GM18511 (cell line): ENCODE measurements around the gene DNAH5.
"Not testable (repeated sequence)": the region's sequence is repeated elsewhere in the genome, so short reads cannot be mapped to it uniquely, and the experiment has no call there.

Experiments
- ATAC-seq: cut with Tn5 transposase; IDR thresholded peaks from one replicate; pipeline ENCODE4 v1.9.1; 2021; ENCODE audit warnings: mild to moderate bottlenecking, moderate library complexity; ENCODE audit not compliant: unreplicated experiment

DNAH5 gene, protein sequence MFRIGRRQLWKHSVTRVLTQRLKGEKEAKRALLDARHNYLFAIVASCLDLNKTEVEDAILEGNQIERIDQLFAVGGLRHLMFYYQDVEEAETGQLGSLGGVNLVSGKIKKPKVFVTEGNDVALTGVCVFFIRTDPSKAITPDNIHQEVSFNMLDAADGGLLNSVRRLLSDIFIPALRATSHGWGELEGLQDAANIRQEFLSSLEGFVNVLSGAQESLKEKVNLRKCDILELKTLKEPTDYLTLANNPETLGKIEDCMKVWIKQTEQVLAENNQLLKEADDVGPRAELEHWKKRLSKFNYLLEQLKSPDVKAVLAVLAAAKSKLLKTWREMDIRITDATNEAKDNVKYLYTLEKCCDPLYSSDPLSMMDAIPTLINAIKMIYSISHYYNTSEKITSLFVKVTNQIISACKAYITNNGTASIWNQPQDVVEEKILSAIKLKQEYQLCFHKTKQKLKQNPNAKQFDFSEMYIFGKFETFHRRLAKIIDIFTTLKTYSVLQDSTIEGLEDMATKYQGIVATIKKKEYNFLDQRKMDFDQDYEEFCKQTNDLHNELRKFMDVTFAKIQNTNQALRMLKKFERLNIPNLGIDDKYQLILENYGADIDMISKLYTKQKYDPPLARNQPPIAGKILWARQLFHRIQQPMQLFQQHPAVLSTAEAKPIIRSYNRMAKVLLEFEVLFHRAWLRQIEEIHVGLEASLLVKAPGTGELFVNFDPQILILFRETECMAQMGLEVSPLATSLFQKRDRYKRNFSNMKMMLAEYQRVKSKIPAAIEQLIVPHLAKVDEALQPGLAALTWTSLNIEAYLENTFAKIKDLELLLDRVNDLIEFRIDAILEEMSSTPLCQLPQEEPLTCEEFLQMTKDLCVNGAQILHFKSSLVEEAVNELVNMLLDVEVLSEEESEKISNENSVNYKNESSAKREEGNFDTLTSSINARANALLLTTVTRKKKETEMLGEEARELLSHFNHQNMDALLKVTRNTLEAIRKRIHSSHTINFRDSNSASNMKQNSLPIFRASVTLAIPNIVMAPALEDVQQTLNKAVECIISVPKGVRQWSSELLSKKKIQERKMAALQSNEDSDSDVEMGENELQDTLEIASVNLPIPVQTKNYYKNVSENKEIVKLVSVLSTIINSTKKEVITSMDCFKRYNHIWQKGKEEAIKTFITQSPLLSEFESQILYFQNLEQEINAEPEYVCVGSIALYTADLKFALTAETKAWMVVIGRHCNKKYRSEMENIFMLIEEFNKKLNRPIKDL (N-terminal part only)

DNA sequence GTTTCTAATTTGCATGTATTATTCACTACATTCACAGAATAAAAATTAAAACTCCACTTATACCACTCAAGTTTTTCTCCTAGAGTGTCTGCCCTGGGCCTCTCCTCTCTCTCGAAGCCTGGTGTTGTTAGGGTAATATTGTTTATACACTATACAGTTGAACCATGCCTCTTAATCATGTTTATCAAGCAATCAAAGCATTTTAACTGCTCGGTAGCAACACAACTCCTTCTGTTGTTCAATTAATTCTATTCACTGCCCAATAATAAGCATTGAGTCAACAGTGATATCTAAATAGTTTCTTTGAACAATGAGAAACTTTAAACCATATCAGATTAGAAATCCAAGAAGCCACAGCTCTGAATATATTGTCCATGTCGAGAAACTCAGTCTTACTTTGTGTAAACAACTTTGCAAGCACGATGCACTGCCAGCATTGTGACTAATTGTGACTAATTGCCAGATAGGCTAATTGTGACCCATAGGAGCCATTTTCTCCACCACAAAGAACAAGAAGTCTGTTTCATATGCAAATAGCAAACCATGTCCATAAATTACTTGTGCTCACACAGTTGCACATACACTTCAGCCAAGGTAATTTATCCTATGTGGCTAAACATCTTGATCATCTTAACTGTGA is at the start of gene DNAH5:
TSS of gene DNAH5 (minus strand) at position 129 of the 640 bp plus-strand sequence. CDS start 250 bp downstream, outside the sequence.
- no peak for ATAC-seq

DNA sequence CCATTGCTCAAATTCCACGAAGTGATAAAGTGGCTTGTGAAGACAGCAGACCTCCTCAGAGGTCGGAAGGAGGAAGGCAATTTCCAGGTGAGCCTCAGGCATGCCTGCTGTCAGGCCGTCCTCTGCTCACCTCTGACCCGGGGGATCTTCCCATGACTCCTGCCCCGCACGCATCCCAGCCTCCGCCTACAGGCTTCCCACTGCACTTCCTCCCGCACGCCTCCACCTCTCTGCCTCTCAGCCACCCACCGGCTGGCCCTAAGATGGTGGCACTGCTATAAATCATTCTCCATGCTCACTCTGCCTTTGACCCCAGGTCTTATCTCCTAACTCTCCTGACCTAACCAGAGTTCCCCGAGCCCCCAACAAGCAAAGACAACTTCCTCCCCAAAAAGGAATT is 49.4 kb upstream of the DNAH5 start:
- ATAC-seq = no peak

DNA sequence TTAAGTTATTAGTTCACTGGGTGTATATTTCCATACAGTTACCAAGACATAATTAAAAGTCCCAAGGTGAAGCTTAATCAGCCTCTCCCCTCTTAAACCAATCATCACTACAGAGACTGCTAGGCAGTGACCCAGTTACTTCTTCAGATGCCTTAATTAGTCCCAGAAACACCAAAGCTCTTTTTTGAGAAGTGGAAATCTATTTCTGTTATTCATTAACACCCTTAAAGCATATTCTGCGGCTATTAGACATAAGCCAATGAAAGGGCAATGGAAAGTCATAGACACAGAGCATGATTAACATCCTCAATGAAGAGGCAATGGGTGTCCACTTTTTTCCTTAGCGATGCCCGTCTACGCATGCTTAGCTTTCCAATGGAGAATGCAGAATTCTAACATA is 48.3 kb upstream of the DNAH5 start:
- no peak for ATAC-seq

DNA sequence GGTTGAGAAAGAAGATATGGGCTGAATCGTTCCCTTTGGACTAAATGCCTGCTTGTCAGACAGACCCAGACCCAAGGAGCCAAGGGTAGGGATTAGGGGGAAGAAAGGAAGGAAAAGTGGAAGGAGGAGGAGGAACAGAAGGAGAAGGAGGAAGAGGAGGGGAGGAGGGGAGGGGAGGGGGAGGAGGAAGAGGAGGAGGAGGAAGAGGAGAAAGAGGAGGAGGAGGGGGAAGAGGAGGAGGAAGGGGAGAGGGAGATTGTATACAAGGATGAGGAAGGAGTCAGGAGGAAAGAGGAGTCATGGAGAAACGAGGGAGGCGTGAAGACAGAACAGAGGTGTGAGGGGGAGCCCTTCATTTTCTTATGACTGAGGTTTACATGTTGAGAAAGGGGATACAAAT is 46.9 kb upstream of the DNAH5 start:
- no peak for ATAC-seq

DNA sequence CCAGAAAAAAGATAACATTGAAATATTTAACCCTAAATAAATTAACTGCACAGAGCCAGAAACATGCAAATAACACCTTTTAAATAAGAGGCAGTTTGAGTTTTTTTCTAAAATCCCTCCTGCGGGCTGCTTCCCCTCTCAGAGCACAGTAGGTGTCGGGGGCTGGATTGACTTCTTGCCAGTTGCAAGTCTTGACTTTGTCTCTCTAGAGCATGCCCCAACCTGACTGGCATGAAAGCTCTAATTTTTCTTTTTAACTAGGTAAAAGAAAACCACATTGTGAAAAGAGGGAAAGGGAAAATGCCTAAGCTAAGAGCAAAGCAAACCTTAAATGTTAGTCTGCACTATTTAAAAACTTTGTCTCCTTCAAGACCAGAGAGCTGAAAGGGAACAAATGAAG is 46.4 kb upstream of the DNAH5 start:
- ATAC-seq = no peak

GRCh38 chr5:13989832-13990231 is 45.3 kb upstream of the DNAH5 start:
- ATAC-seq = no peak

GRCh38 chr5:13987843-13988464 is 43.5 kb upstream of the DNAH5 start:
- peak; percentile 84 for ATAC-seq

DNA sequence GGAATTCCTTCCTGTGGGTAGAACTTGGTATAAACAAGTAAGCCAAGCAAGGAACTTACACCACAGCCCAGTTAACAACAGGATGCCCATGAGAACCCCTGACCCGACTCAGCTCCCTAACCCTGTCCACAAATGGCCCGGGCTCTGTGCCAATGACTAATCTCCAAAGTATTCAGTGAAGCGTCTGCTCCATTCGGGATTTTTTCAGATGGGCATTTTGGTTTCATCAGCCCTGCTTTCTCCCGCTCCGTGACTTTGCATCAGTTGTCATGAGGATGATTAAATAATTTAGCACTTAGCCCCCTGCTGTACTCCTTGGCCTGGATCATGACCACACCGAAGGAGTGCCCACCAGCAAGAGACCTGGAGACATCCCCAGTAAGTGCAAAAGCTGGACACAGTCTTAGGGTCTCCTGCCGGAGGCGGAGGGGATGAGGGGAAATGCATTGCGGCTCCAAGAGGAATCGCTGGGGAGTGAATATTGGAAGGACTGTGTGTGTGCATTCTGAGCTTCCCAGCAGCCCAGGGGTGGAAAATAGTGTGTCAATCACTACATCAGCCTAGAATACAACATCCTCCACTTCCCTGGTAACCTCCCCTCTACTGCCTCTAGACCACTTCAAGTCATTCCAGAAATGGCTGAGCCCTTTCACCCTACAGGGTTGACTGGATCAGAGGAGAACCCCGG is 41.4 kb upstream of the DNAH5 start:
- ATAC-seq = no peak

DNA sequence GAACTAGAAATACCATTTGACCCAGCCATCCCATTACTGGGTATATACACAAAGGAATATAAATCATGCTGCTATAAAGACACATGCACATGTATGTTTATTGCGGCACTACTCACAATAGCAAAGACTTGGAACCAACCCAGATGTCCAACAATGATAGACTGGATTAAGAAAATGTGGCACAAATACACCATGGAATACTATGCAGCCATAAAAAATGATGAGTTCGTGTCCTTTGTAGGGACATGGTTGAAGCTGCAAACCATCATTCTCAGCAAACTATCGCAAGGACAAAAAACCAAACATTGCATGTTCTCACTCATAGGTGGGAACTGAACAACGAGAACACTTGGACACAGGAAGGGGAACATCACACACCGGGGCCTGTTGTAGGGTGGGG is 40.4 kb upstream of the DNAH5 start:
- not testable (repeated sequence) for ATAC-seq

- no peak for ATAC-seq
Observed at GRCh38 chr5:13976867-13977830, 32.7 kb upstream of the DNAH5 start.

DNA sequence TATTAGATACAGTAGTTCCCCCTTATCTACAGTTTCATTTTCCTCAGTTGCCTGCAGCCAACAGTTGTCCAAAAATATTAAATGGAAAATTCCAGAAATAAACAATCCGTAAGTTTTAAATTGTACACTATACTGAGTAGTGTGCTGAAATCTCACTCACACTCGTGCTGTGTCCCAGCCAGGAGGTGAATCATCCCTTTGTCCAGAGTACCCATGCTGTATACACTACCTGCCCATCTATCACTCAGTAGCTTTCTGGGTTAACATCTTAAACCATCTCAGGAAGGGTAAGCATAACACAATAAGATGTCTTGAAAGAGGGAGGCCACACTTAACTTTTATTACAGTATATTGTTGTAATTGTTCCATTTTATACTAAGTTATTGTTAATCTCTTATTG is 31.7 kb upstream of the DNAH5 start:
- no peak for ATAC-seq

GRCh38 chr5:13975246-13975645 is 30.8 kb upstream of the DNAH5 start:
- ATAC-seq = no peak

GRCh38 chr5:13973724-13974123 is 29.2 kb upstream of the DNAH5 start:
- no peak for ATAC-seq

GRCh38 chr5:13972029-13972428 is 27.5 kb upstream of the DNAH5 start:
- ATAC-seq = no peak

DNA sequence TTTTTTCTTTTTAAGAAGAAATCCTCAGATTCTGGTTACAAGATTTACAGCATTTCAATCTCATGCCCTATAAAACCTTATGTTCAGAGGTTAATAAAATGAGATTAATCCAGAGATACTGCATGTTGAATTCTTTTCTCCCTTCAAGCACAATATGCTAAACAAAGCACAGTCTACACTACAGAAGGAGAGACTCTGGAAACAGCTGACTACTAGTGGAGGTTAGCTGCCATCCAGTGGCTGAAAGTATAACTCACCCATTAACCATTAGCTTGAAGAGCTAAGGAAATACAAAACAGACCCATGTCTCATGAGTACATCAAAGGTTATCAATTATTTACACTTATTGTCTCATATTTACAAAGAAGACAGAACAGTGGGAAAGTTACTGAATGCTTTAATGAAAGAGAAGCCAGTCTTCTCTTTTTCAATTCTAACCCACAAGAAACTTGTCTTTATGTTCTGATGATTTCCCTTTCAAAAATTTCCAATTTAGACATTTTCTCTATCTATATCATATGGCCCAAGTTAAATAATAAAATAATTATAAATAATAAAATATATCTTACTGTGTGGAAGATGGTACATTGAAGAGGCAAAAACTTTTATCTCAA is 12.7 kb upstream of the DNAH5 start:
- peak; percentile 97 for ATAC-seq

- no peak for ATAC-seq
Observed at GRCh38 chr5:13956471-13956870, 12.0 kb upstream of the DNAH5 start.

DNA sequence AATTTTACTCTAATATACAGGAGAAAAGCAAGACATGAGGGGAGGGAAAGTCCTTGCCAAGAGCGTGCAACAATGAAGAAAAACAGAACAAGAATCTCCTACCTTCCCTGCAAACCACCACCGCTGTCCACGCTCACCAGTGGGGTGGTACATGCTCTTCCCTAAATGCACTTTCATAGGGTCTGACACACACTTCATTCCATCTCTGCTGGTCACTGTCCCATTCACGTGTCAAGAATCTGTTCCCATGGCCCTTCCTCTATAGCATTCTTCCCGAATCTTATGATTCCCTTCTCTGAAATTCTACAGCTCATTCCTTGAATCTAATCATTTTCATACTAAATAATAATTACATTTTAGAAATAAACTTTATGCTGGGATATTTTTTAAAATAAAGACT is 11.4 kb upstream of the DNAH5 start:
- no peak for ATAC-seq

DNA sequence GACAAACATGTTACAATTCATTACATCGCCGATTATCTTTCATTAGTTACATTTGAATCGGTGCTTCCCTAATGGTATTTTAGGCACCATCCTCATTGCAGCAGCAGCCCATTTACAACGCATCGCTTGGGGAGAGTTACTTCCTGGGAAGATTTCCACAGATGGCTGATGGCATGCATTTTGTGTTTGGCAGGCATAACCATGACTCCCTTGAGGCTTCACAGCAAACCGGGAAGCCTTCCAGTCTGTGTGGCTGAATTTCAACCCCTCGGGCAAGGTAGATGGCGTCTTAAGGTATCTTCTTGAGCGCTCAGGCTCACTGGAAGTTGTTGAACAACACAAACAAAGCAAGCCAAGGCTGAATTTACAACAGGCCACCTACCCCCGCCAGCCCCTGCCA is 1.6 kb upstream of the DNAH5 start:
- ATAC-seq = no peak
